Hair follicular keratinocyte (primary cell): ENCODE results near the gene OR7C2. TPM values are rescaled to one million over a fixed set of nuclear protein-coding genes. Genes with fewer than 3 reads are reported as not detected.

Source experiments
- total RNA-seq: library from RNA; depleted of rRNA; stranded (reverse); fragments of >200 nt; gene quantifications from 2 replicates; pipeline ENCODE4 v1.2.3, GENCODE V29; 2015

OR7C2 gene
- not detected in 2 replicates for total RNA-seq

GRCh38 chr19:14941189-14941588 is at the start of gene OR7C2:
OR7C2 (plus strand) TSS chr19:14941489; CDS start chr19:14941489, 0 bp downstream.

DNA sequence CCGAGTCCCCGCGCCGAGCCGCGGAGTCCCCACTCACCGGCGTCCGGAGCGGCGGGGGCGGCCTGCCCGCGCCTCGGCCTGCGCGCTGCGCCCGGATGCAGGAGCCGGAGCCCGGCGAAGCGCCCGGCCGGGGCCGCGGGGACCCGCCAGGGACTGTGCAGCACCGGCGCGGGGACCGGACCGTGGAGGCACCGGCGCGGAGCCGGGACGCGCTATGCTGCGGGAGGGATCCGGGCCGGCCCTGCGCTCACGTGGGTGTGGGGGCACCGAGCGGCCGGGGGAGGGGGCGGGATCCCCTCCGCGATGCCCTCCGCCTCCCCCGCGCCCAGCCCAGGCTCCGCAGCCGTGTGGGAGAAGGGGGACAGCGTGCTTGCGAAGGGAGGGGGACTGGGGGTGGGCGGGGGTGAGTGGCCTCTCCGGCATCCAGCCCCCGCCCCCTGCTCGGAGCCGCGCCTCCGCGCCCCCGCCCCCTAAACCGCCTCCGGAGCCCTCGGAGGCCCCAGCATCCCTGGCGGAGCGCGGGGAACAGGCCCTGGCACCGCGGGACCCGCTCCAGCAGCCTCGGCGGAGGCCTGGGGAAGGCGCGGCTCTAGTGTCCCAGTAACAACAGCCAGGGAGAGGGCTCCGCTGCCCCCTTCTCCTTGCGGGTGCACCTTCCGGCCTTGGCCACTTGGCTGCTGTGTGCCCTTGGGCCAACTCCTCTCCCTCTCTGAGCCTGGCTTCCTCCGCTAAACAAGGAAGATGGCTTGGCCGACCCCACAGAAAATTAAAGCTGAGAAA is 38.4 kb downstream of the OR7C2 start, which contains the start of gene SLC1A6:
Gene SLC1A6 (minus strand): TSS at position 389 of the 780 bp plus-strand sequence. CDS start 6,954 bp downstream, outside the sequence.

Other genes starting within 250 kb of the OR7C2 start
- 2.2 and 2.5 TPM in 2 replicates for gene ADGRE2, start 162.9 kb upstream of the OR7C2 start, total RNA-seq
- not detected in 2 replicates for gene OR7A5, start 106.3 kb upstream of the OR7C2 start, total RNA-seq
- gene OR7C1, start 106.3 kb upstream of the OR7C2 start, total RNA-seq = not detected in 2 replicates
- not detected in 2 replicates for gene OR7A10, start 92.6 kb upstream of the OR7C2 start, total RNA-seq
- gene OR7A17, start 55.4 kb upstream of the OR7C2 start, total RNA-seq = not detected in 2 replicates
- gene SLC1A6, start 38.4 kb downstream of the OR7C2 start, total RNA-seq = 0.23 TPM in 1 of 2 replicates, not detected in the other
- 0.53 and 8.0 TPM in 2 replicates for gene CASP14, start 108.0 kb downstream of the OR7C2 start, total RNA-seq
- gene OR1I1, start 140.7 kb downstream of the OR7C2 start, total RNA-seq = not detected in 2 replicates
- 12.0 and 16.1 TPM in 2 replicates for gene SYDE1, start 165.9 kb downstream of the OR7C2 start, total RNA-seq